ENCODE results near the gene RPLP2.

- TF ChIP-seq CTCF (IDR thresholded peaks at IDR 0.05) (no peak), IRF3 (IDR thresholded peaks at IDR 0.05; ENCODE audit: low read depth, low read length) (no peak), POLR2AphosphoS5 (IDR thresholded peaks at IDR 0.05; ENCODE audit: low read depth, low read length) (no peak), EZH2phosphoT487 (IDR thresholded peaks at IDR 0.05; ENCODE audit: borderline replicate concordance, low read depth) (no peak), FOSL2 (IDR thresholded peaks at IDR 0.05; ENCODE audit: borderline replicate concordance, low read depth) (no peak)
Observed at GRCh38 chr11:818396-819128, 8.8 kb downstream of the RPLP2 start, which contains the start of gene PNPLA2.
